Mesendoderm (in vitro differentiated cells): Measurements from ENCODE around the gene DOCK10.

Experiments
- DNase-seq: peaks from one replicate; pipeline ENCODE4 v3.0.0; 2013
- H2AK5ac ChIP-seq: 2 replicates; pipeline ENCODE4 v1.6.1; 2013; ENCODE audit warnings: low read length, inconsistent platforms
- H2BK120ac ChIP-seq: 2 replicates; pipeline ENCODE4 v1.6.1; 2013; ENCODE audit warnings: low read depth, mild to moderate bottlenecking, low read length, moderate library complexity, mixed read lengths
- H2BK15ac ChIP-seq: replicated peaks from 2 replicates; pipeline ENCODE4 v1.6.1; 2013; ENCODE audit warnings: low read depth, mild to moderate bottlenecking, moderate library complexity
- H2BK5ac ChIP-seq: 2 replicates; pipeline ENCODE4 v1.6.1; 2013; ENCODE audit warnings: low read length, inconsistent platforms
- H3K18ac ChIP-seq: 2 replicates; pipeline ENCODE4 v1.6.1; 2013; ENCODE audit warnings: mild to moderate bottlenecking, low read length, mixed read lengths
- H3K23ac ChIP-seq: one replicate; pipeline ENCODE4 v1.6.1; 2013; ENCODE audit warnings: low read length
- H3K27ac ChIP-seq: 2 replicates; pipeline ENCODE4 v1.5.1; 2013; ENCODE audit warnings: low read depth, mild to moderate bottlenecking, inconsistent platforms, low read length, moderate library complexity
- H3K27me3 ChIP-seq: 2 replicates; pipeline ENCODE4 v1.6.1; 2013; ENCODE audit warnings: low read length, control low read depth, mild to moderate bottlenecking, inconsistent platforms; ENCODE audit not compliant: insufficient read depth, poor library complexity
- H3K36me3 ChIP-seq: 2 replicates; pipeline ENCODE4 v1.6.1; 2013; ENCODE audit warnings: low read length, inconsistent platforms; ENCODE audit not compliant: control insufficient read depth, insufficient read depth
- H3K4ac ChIP-seq: one replicate; pipeline ENCODE4 v1.6.1; 2013; ENCODE audit warnings: low read depth, mild to moderate bottlenecking, low read length, moderate library complexity
- H3K4me1 ChIP-seq: 2 replicates; pipeline ENCODE4 v1.6.1; 2013; ENCODE audit warnings: low read depth, low read length, inconsistent platforms; ENCODE audit not compliant: control insufficient read depth
- H3K4me2 ChIP-seq: 2 replicates; pipeline ENCODE4 v1.6.1; 2013; ENCODE audit warnings: low read length
- H3K4me3 ChIP-seq: 2 replicates; pipeline ENCODE4 v1.5.1; 2013; ENCODE audit warnings: mild to moderate bottlenecking, low read length
- H3K56ac ChIP-seq: one replicate; pipeline ENCODE4 v1.6.1; 2013; ENCODE audit warnings: low read length
- H3K79me1 ChIP-seq: 2 replicates; pipeline ENCODE4 v1.6.1; 2013; ENCODE audit warnings: low read length, inconsistent platforms
- H3K79me2 ChIP-seq: 2 replicates; pipeline ENCODE4 v1.6.1; 2013; ENCODE audit warnings: mild to moderate bottlenecking, low read length; ENCODE audit not compliant: control insufficient read depth, insufficient read depth
- H3K9ac ChIP-seq: 2 replicates; pipeline ENCODE4 v1.6.1; 2013; ENCODE audit warnings: low read length, inconsistent platforms
- H4K5ac ChIP-seq: one replicate; pipeline ENCODE4 v1.6.1; 2013; ENCODE audit warnings: low read length
- H4K8ac ChIP-seq: one replicate; pipeline ENCODE4 v1.6.1; 2013; ENCODE audit warnings: low read depth, mild to moderate bottlenecking, control low read depth, low read length, moderate library complexity
- WGBS: extraction: QIAGEN DNeasy Blood & Tissue Kit; methylation state at CpG from one replicate; pipeline ENCODE4 v1.1.7; 2013; ENCODE audit warnings: low lambda C conversion rate, missing lambda C conversion rate; ENCODE audit not compliant: insufficient coverage; ENCODE audit errors: extremely low coverage; 5-methylcytosine and 5-hydroxymethylcytosine counted together

The DOCK10 gene

DNA sequence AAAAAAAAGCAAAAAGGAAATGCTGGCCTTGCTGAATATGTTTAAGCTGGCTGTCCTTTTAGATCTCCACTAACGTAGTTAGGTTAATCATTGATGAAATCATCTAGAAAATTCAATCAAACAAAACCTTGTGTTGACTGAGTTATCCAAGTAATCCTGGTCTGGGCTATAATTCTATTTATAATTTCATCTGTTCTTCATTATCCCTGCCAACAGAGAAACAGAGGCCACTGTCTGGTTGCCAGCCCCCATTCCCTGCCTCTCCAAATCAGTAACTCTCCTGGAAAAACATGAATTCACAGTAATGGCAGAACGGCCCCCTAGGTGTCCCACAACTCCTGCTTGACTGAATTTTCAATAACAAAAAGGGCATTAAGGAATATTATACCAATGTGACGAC, 24.6 kb downstream of the DOCK10 start:
- H2BK5ac ChIP-seq, result no peak overlapping the region
- H3K27me3 ChIP-seq, result no peaks in the 10 kb centered on the region
- H3K4me1 ChIP-seq, result no peaks in the 10 kb centered on the region
- no peaks in the 10 kb centered on the region for H3K36me3 ChIP-seq
- H3K27ac ChIP-seq, result no peak overlapping the region
- no peak overlapping the region for H2BK15ac ChIP-seq
- H3K79me1 ChIP-seq, result no peaks in the 10 kb centered on the region
- no peak overlapping the region for H4K5ac ChIP-seq
- no peak overlapping the region for H3K23ac ChIP-seq
- no peak overlapping the region for H3K4me2 ChIP-seq
- DNase-seq, result no peak
- H2AK5ac ChIP-seq, result no peak overlapping the region
- no peak overlapping the region for H3K18ac ChIP-seq
- no peak overlapping the region for H3K9ac ChIP-seq
- H3K56ac ChIP-seq, result no peak overlapping the region
- no peak overlapping the region for H4K8ac ChIP-seq
- no peak overlapping the region for H2BK120ac ChIP-seq
- no peak overlapping the region for H3K4ac ChIP-seq
- WGBS, result no CpG with 5 or more reads among the region's 3 CpGs
- no peaks in the 10 kb centered on the region for H3K79me2 ChIP-seq
- H3K4me3 ChIP-seq, result no peak overlapping the region

- Histone ChIP-seq H3K4me3 (no peak overlapping the region), H3K79me1 (no peaks in the 10 kb centered on the region), H2BK120ac (no peak overlapping the region), H3K36me3 (no peaks in the 10 kb centered on the region), H2BK15ac (no peak overlapping the region), H4K5ac (no peak overlapping the region), H3K79me2 (no peaks in the 10 kb centered on the region), H3K18ac (no peak overlapping the region), H4K8ac (no peak overlapping the region), H3K56ac (no peak overlapping the region), H3K9ac (no peak overlapping the region), H3K4me2 (no peak overlapping the region), H3K4ac (no peak overlapping the region), H2BK5ac (no peak overlapping the region), H2AK5ac (no peak overlapping the region), H3K23ac (no peak overlapping the region), H3K27ac (no peak overlapping the region), H3K27me3 (no peaks in the 10 kb centered on the region), H3K4me1 (no peaks in the 10 kb centered on the region)
- WGBS, result no CpG with 5 or more reads among the region's 2 CpGs
- DNase-seq, result no peak
Measured at GRCh38 chr2:225017098-225017685, 25.1 kb downstream of the DOCK10 start.

GRCh38 chr2:225013425-225014365, 28.6 kb downstream of the DOCK10 start:
- H3K79me2 ChIP-seq, result no peaks in the 10 kb centered on the region
- no peak overlapping the region for H2BK15ac ChIP-seq

DNA sequence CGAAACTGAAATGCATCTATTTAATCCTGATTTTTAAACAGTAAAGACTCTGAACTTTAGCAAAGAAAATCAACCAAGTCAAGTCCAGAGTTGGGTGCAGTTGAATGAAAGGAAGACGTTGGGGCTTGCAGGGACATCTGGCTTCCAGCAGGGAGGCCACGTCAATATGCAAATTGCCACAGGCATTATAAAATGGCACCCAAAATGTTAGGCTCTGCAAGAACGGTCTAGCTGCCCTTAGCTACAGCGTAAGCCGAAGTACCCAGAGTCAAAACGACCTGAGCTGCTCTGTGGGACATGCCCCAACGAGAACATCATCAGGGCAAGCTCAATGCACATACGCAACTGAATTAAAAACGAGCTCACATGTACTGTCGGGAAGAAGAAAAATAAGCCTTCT, 30.7 kb downstream of the DOCK10 start:
- WGBS, result no CpG with 5 or more reads among the region's 11 CpGs
- H3K27ac ChIP-seq, result no peak overlapping the region
- no peak overlapping the region for H3K18ac ChIP-seq

More at GRCh38 chr2:225013425-225014365, 28.6 kb downstream of the DOCK10 start:
- peak; percentile 70 for DNase-seq
- no peak overlapping the region for H3K9ac ChIP-seq
- no CpG with 5 or more reads among the region's 2 CpGs for WGBS
- H3K27ac ChIP-seq, result no peak overlapping the region
- no peak overlapping the region for H3K4me2 ChIP-seq
- no peaks in the 10 kb centered on the region for H3K27me3 ChIP-seq
- no peak overlapping the region for H3K56ac ChIP-seq
- no peaks in the 10 kb centered on the region for H3K36me3 ChIP-seq
- H2BK120ac ChIP-seq, result no peak overlapping the region
- H3K18ac ChIP-seq, result no peak overlapping the region
- H4K8ac ChIP-seq, result no peak overlapping the region
- H3K4me1 ChIP-seq, result no peaks in the 10 kb centered on the region
- no peak overlapping the region for H3K23ac ChIP-seq
- H2AK5ac ChIP-seq, result no peak overlapping the region
- no peak overlapping the region for H3K4ac ChIP-seq
- H3K4me3 ChIP-seq, result no peak overlapping the region
- no peak overlapping the region for H4K5ac ChIP-seq
- H3K79me1 ChIP-seq, result no peaks in the 10 kb centered on the region
- no peak overlapping the region for H2BK5ac ChIP-seq

GRCh38 chr2:225010804-225011203, 31.5 kb downstream of the DOCK10 start:
- no peak overlapping the region for H2BK120ac ChIP-seq
- no peak overlapping the region for H3K4me3 ChIP-seq
- H3K4me2 ChIP-seq, result no peak overlapping the region
- H3K9ac ChIP-seq, result no peak overlapping the region
- no peak for DNase-seq
- H3K36me3 ChIP-seq, result no peaks in the 10 kb centered on the region
- no peaks in the 10 kb centered on the region for H3K27me3 ChIP-seq
- no peak overlapping the region for H3K18ac ChIP-seq
- no peaks in the 10 kb centered on the region for H3K4me1 ChIP-seq
- H3K79me2 ChIP-seq, result no peaks in the 10 kb centered on the region
- WGBS, result no CpG with 5 or more reads among the region's 4 CpGs
- H2AK5ac ChIP-seq, result no peak overlapping the region
- no peak overlapping the region for H2BK15ac ChIP-seq
- no peaks in the 10 kb centered on the region for H3K79me1 ChIP-seq
- H3K23ac ChIP-seq, result no peak overlapping the region
- H3K4ac ChIP-seq, result no peak overlapping the region
- no peak overlapping the region for H3K27ac ChIP-seq
- no peak overlapping the region for H2BK5ac ChIP-seq
- no peak overlapping the region for H4K8ac ChIP-seq
- H3K56ac ChIP-seq, result no peak overlapping the region
- H4K5ac ChIP-seq, result no peak overlapping the region

More for the DNA sequence above, 30.7 kb downstream of the DOCK10 start:
- no peaks in the 10 kb centered on the region for H3K27me3 ChIP-seq
- H2BK120ac ChIP-seq, result no peak overlapping the region
- H4K5ac ChIP-seq, result no peak overlapping the region
- H2BK5ac ChIP-seq, result no peak overlapping the region
- DNase-seq, result peak; percentile 14
- no peak overlapping the region for H2BK15ac ChIP-seq
- no peaks in the 10 kb centered on the region for H3K79me1 ChIP-seq
- no peak overlapping the region for H3K23ac ChIP-seq
- H2AK5ac ChIP-seq, result no peak overlapping the region
- H3K4ac ChIP-seq, result no peak overlapping the region
- H3K56ac ChIP-seq, result no peak overlapping the region
- H3K4me2 ChIP-seq, result no peak overlapping the region
- H3K4me3 ChIP-seq, result no peak overlapping the region
- no peaks in the 10 kb centered on the region for H3K79me2 ChIP-seq
- no peak overlapping the region for H3K9ac ChIP-seq
- H3K36me3 ChIP-seq, result no peaks in the 10 kb centered on the region
- H4K8ac ChIP-seq, result no peak overlapping the region
- no peaks in the 10 kb centered on the region for H3K4me1 ChIP-seq
